ENCODE data around the gene FAM8A1. TPM values are rescaled to one million over a fixed set of nuclear protein-coding genes. Genes with fewer than 3 reads are reported as not detected.

FAM8A1 gene
- total and polyA plus RNA-seq, 2 of the 13 experiments (the other 11 are each of a cell fraction or from before 2014, with no cell fraction given), result 30.5 to 34.3 TPM

- TF ChIP-seq EP300 (IDR thresholded peaks at IDR 0.05; ENCODE audit: low read depth in 2 of 2, low read length in 2 of 2) (peak in 1 of 2 experiments; percentile 79; a peak in 2 of 4 replicates), EP300 (CRISPR knock-in tag; IDR thresholded peaks at IDR 0.05; ENCODE audit: borderline replicate concordance) (no peak), ZNF547 (CRISPR knock-in tag; IDR thresholded peaks at IDR 0.05) (no peak), ZNF207 (IDR thresholded peaks at IDR 0.05; ENCODE audit: borderline replicate concordance) (no peak), HDAC1 (CRISPR knock-in tag; IDR thresholded peaks at IDR 0.05) (no peak), KLF13 (CRISPR knock-in tag; IDR thresholded peaks at IDR 0.05) (no peak), NCOR1 (IDR thresholded peaks at IDR 0.05; ENCODE audit: borderline replicate concordance, low read length) (peak; percentile 64; the same call in 1 of the 2 replicates), MYPOP (CRISPR knock-in tag; IDR thresholded peaks at IDR 0.05) (no peak), ZBTB8A (CRISPR knock-in tag; IDR thresholded peaks at IDR 0.05; ENCODE audit: borderline replicate concordance, low read depth) (no peak), MLXIP (CRISPR knock-in tag; IDR thresholded peaks at IDR 0.05; ENCODE audit: borderline replicate concordance) (no peak), POGK (CRISPR knock-in tag; conservative IDR thresholded peaks at IDR 0.05) (no peak), SAP130 (CRISPR knock-in tag; IDR thresholded peaks at IDR 0.05; ENCODE audit: low read depth) (0 out of 2 replicates have a peak, but pooled peaks have one; percentile 13), LCORL (IDR thresholded peaks at IDR 0.05) (no peak), LCORL (CRISPR knock-in tag; IDR thresholded peaks at IDR 0.05) (no peak), ZNF44 (CRISPR knock-in tag; IDR thresholded peaks at IDR 0.05) (no peak), NFE2L1 (CRISPR knock-in tag; IDR thresholded peaks at IDR 0.05; ENCODE audit: borderline replicate concordance) (no peak), SIX1 (CRISPR knock-in tag; IDR thresholded peaks at IDR 0.05; ENCODE audit: borderline replicate concordance) (no peak), HNF1B (CRISPR knock-in tag; IDR thresholded peaks at IDR 0.05) (no peak), SRY (CRISPR knock-in tag; IDR thresholded peaks at IDR 0.05) (no peak), HCFC1 (IDR thresholded peaks at IDR 0.05; ENCODE audit: low read depth, low read length) (no peak)
Measured at GRCh38 chr6:17602888-17603287, 2.8 kb downstream of the FAM8A1 start (continued).
